ENCODE results near the gene HSPD1.

Gene HSPD1

GRCh38 chr2:197499594-197500502, at the start of gene HSPD1, which contains the start of gene HSPE1:
TSS of gene HSPD1 (minus strand) at chr2:197499840. CDS start at chr2:197498848, 992 bp downstream.
TSS of gene HSPE1 (plus strand) at chr2:197500379. CDS start at chr2:197500437, 58 bp downstream.
- DNase-seq (ENCODE audit: low read depth in 3 of 3), result peak; percentile 98 to 99 (median 99)

- no peak for DNase-seq (ENCODE audit: low read depth in 3 of 3)
Observed at GRCh38 chr2:197548582-197548981, 48.9 kb upstream of the HSPD1 start.

GRCh38 chr2:197547163-197547900, 47.7 kb upstream of the HSPD1 start:
- DNase-seq (ENCODE audit: low read depth in 3 of 3), result no peak

- no peak for DNase-seq (ENCODE audit: low read depth in 3 of 3)
Observed at GRCh38 chr2:197543206-197543605, 43.6 kb upstream of the HSPD1 start.

DNA sequence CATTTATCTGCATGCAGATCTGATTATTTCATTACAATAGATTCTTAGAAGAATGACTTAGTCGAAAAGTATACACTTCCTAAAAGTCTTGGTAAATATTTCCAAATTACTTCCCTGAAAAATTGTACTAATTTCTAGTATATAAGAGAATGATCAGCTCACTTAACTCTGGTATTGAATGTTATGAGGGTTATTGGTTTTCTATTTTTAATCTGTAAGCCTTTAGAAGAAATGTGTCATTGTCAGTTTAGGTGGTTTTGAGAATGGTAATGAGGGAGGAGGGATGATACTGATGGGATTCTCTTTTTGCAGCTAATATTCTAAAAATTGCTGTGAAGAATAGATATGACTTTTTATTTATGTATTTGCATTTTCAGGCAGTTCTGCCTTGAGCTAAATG, 40.1 kb upstream of the HSPD1 start:
- no peak for DNase-seq (ENCODE audit: low read depth in 3 of 3)

- no peak for DNase-seq (ENCODE audit: low read depth in 3 of 3)
Observed at GRCh38 chr2:197538412-197538811, 38.8 kb upstream of the HSPD1 start.

GRCh38 chr2:197517150-197517549, 17.5 kb upstream of the HSPD1 start:
- no peak for DNase-seq (ENCODE audit: low read depth in 3 of 3)

DNA sequence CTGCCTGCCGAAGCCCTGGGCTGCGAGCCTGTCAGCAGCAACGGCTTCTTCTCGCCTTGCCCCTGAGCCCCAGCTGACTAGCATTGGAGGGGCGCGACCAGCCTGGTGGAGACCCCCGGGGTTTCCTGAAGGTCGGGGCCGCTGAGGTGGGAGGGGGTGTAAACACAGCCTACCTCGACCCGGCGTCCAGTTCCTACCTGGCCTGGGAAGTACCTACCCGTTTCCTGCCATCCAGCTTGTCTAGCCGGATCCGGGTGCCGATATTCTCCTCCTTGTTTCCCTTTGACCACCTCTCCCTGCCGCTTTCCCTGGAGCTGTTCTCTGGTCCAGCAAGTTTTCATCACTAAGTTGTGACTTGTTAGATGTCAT, 16.7 kb upstream of the HSPD1 start:
- no peak for DNase-seq (ENCODE audit: low read depth in 3 of 3)

GRCh38 chr2:197515739-197516392, 16.2 kb upstream of the HSPD1 start, which contains the start of gene MOB4:
TSS of gene MOB4 (plus strand) at chr2:197516066. CDS start at chr2:197516087, 21 bp downstream.
- DNase-seq (ENCODE audit: low read depth in 3 of 3), result peak; percentile 84 to 92 (median 87)

- no peak for DNase-seq (ENCODE audit: low read depth in 3 of 3)
Observed at GRCh38 chr2:197515315-197515738, 15.7 kb upstream of the HSPD1 start.

- DNase-seq (ENCODE audit: low read depth in 3 of 3), result no peak
Observed at GRCh38 chr2:197514754-197515153, 15.1 kb upstream of the HSPD1 start.

- no peak for DNase-seq (ENCODE audit: low read depth in 3 of 3)
Observed at GRCh38 chr2:197513915-197514314, 14.3 kb upstream of the HSPD1 start.

DNA sequence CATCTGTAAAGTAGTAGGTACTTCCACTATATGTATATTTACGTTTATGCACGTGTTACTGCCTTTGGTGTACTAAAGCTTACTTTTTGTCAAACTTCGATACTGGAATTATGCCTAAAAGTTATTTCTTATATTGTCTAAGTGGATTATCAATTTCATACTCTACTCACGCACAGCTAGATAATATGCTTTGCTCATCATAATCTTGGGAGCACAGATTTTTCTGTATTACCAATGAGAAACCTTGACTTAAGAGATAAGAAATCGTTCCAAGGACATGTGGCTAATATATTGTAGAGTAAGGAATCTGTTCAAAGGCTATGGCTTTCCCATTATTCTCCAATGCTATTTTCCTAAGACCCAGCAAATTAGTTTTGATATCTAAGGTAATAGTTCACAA, 7.0 kb upstream of the HSPD1 start:
- DNase-seq (ENCODE audit: low read depth in 3 of 3), result no peak

GRCh38 chr2:197504512-197504911, 4.9 kb upstream of the HSPD1 start:
- no peak for DNase-seq (ENCODE audit: low read depth in 3 of 3)

- no peak for DNase-seq (ENCODE audit: low read depth in 3 of 3)
Observed at GRCh38 chr2:197504000-197504399, 4.4 kb upstream of the HSPD1 start.

- DNase-seq (ENCODE audit: low read depth in 3 of 3), result no peak
Observed at GRCh38 chr2:197502685-197503084, 3.0 kb upstream of the HSPD1 start.

DNA sequence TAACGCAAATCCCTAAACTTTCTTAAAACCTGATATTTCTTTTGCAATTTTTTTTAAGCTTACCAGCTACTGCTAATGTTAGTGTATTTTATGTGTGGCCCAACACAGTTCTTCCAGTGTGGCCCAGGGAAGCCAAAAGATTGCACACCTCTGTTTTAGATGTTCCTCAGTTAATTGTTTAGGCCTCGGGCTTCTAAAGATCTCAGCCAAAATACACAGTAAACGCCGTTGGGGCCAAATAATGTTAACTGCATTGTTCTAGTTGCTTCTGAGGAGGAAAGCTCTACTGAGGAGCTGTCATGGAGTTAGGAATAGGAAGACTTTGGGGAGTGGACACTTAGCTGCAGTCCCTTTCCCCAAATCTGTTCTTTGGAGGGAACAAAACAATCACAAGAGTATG, 2.6 kb upstream of the HSPD1 start:
- DNase-seq (ENCODE audit: low read depth in 3 of 3), result no peak

- DNase-seq (ENCODE audit: low read depth in 3 of 3), result no peak
Observed at GRCh38 chr2:197500503-197501131, 977 bp upstream of the HSPD1 start.

- DNase-seq (ENCODE audit: low read depth in 3 of 3), result peak; percentile 31 to 50 (median 31)
Observed at GRCh38 chr2:197498937-197499593, 575 bp downstream of the HSPD1 start.

DNA sequence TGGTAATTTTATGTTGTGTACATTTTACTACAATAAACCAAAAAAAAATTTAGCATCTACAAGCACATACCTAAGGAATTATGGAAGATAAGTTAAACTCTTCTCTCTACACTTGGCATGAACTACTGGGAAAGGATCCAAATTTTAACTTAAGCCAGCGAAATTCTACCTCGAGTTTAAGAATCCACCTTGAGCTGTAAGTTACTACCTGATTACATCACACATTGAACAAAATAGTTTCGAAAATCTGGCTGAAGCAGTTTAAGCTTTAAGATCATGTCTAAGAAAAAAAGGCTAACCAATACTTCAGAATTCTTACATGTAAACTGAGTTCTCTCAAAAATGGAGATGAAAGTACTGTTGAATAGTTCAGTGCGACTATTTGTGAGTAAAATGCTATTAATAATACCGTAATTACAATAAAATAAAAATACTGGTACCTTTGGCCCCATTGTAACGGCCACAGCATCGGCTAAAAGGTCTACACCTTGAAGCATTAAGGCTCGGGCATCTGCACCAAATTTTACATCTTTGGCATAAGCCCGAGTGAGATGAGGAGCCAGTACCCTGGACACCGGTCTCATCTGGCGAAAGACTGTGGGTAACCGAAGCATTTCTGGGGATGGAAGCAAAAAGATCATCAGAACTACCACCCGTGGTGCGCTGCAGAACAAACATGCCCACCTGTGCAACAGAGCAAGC, 1.3 kb downstream of the HSPD1 start:
- DNase-seq (ENCODE audit: low read depth in 3 of 3), result no peak

Data from stimulated activated CD4-positive, alpha-beta T cell treated with anti-CD3 and anti-CD28 coated beads, TNF-alpha, amount 100 ng/mL, for 24 hours (primary cell).